Measurements from ENCODE around the gene NUBPL.
"Not testable (repeated sequence)": the region's sequence is repeated elsewhere in the genome, so short reads cannot be mapped to it uniquely, and the experiment has no call there.

The NUBPL gene

GRCh38 chr14:31678421-31679249 lies 117.4 kb downstream of the NUBPL start:
- no peak for DNase-seq

DNA sequence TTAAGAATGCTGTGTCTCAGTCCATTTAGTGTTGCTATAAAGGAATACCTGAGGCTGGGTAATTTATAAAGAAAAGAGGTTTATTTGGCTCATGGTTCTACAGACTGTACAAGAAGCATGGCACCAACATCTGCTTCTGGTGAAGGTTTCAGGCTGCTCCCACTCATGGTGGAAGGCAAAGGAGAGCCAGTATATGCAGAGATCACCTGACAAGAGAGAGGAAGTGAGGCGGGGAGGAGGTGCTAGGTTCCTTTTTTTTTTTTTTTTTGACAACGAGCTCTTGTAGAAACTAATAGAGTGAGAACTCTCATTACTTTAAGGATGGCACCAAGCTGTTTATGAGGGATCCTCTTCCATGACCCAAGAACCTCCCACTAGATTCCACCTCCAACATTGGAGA lies 121.6 kb downstream of the NUBPL start:
- no peak for DNase-seq

GRCh38 chr14:31687726-31688125 lies 126.5 kb downstream of the NUBPL start:
- DNase-seq, result no peak

GRCh38 chr14:31690056-31690455 lies 128.9 kb downstream of the NUBPL start:
- DNase-seq, result no peak

GRCh38 chr14:31692376-31692781 lies 131.2 kb downstream of the NUBPL start:
- peak; percentile 34 for DNase-seq

DNA sequence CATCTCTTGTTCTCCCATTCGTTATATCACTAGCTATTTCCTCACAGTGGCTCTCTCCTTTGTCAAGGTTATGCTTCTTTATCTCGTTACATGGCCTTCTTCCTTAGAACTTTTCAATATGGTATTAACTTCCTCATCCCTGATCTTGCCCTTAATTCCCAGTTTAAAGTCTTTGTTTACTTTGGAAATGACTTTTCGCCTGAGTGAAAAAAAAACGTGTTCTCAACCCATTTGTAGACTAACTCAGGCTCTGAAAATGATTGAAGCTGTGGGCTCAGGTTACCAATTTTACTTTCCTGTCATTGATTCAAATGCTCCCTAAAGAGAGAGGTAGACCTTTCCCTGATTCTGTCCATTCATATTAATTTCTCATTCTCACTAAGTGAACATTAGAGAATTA lies 135.2 kb downstream of the NUBPL start:
- no peak for DNase-seq

DNA sequence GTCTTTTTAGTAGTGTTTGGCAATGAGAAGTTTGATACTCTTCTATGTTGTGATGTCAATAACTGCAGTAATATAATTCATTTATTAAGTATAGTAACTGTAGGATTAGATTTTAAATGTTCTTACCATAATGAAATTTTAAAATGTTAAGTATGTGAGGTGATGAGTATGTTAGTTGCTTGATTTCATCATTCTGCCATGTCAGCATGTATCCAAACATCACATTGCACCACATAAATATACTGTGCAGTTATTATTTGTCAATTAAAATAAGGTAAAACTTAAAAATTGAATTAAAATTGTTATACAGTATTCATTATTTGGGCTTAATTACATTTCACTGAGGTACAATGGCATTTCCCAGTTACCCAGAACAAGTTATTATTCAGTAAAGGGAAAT lies 138.6 kb downstream of the NUBPL start:
- DNase-seq, result no peak

- DNase-seq, result no peak
Observed at GRCh38 chr14:31700282-31701074, 139.3 kb downstream of the NUBPL start.

- DNase-seq, result no peak
Observed at GRCh38 chr14:31702130-31702529, 140.9 kb downstream of the NUBPL start.

- no peak for DNase-seq
Observed at GRCh38 chr14:31703056-31703455, 141.9 kb downstream of the NUBPL start.

- DNase-seq, result no peak
Observed at GRCh38 chr14:31705731-31706130, 144.5 kb downstream of the NUBPL start.

DNA sequence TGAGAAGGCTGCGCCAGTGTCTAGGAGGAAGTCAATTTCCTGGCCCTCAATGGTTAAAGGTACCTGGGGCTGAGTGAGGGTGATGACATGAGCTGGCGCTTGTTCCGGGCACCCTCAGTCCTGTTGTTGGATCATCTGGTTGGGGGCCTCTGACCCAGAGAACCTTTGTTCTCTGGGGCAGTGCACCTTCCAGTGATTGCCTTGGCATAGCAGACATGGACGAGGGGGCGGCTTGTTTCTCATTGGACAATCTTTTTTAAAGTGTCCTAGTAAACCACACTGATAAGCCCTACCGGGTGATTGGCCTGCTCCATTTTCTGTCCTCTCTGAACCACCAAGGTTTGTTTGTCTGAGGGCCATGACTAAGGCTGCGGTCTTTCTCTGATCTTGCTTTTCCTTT lies 147.5 kb downstream of the NUBPL start:
- DNase-seq, result not testable (repeated sequence)

DNA sequence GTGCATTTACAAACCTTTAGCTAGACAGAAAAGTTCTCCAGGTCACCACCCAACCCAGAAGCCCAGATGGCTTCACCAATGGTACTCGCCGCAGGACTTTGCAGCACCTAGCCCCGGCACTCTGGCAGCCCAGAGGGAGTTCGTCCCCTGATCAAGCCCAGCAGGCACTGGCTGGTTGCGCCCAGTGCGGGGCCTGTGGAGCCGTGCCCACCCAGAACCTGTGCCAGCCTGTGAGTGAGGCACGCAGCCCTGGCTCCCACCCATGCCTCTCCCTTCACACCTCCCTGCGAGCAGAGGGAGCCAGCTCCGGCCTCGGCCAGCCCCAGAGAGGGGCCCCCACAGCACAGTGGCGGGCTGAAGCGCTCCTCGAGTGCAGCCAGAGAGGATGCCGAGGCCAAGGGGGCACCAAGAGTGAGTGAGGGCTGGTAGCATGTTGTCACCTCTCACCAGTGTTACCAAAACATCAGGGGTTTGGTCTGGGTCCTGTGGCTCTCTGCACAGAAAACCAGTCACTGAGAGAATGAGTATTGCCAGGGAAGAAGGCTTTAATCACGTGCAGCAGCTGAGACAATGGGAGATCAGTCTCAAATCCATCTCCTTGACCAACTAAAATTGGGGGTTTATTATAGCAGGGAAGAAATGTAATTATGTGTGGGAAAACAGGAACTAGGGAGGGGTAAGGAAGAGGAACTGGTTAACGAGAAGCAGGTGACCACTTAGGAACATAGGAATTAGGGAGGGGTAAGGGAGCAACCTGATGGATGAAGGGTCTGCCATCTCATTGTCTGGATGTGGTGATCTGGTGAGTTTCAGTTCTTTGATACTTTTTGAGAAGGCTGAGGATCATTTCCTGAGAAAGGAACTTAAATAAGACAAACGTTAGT lies 151.3 kb downstream of the NUBPL start:
- DNase-seq, result no peak

DNA sequence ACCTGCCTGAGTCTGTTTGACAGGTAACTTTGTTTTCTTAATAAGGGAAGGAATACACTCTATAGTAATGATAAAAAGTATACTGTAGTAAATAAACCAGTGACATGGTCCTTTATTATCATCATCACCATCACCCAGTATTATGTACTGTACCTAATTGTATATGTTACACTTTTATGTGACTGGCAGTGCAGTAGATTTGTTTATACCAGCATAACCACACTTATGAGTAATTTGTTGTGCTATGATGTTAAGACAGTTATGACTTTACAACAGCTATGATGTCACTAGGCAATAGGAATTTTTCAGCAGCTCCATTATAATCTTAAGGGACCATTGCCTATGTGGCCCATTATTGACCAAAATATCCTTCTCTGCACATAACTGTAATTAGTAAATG lies 155.0 kb downstream of the NUBPL start:
- DNase-seq, result no peak

GRCh38 chr14:31717294-31718085 lies 156.3 kb downstream of the NUBPL start:
- DNase-seq, result no peak

- no peak for DNase-seq
Observed at GRCh38 chr14:31718585-31718984, 157.4 kb downstream of the NUBPL start.

DNA sequence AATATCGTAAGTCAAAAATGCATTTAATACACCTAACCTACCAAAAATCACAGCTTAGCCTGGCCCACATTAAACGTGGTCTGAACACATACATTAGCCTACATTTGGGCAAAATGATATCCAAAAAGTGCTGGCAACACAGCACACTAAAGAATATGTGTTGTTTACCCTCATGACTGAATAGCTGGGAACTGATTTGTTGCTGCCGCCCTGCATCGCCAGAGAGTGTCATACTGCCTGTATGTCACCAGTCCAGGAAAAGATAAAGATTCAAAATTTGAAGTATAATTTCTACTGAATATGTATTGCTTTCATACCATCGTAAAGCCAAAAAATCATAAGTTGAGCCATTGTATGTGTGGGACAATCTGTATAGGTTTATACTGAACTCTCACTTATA lies 157.8 kb downstream of the NUBPL start:
- no peak for DNase-seq

DNA sequence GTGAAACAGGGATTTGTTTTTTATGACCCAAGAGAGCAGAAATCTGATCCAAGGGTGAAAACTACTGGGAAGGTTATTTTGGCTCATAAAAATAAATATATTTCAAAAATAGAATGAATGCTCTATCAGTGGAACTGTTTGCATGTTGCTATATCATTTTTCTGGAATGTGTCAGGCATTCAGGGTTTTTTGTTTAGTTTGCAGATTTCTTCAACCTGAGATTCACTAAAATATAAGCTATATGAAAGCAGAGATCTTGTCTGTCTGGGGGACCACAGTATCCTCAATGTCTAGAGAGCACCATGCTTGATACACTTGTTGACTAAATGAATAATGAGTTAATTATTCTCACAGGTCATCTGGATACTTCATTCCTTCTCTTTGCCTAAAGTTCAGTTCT lies 165.1 kb downstream of the NUBPL start:
- DNase-seq, result no peak

- no peak for DNase-seq
Observed at GRCh38 chr14:31727797-31728196, 166.6 kb downstream of the NUBPL start.

DNA sequence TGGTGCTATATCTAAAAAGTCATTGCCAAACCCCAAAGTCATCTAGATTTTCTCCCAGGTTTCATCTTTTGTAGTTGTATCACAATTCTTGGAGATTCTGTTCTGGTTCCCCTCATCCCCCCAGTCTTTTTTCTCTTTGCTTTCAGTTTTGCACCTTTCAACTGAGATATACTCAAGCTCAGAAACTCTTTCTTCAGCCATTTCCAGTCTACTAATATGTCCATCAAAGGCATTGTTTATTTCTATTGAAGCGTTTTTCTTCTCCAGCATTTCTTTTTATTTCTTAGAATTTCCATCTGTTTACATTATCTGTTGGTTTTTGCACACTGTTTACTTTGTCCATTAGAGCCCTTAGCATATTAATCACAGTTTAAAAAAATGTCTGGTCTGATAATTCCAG lies 179.5 kb downstream of the NUBPL start:
- no peak for DNase-seq

GRCh38 chr14:31745741-31746140 lies 184.5 kb downstream of the NUBPL start:
- DNase-seq, result no peak

- DNase-seq, result no peak
Observed at GRCh38 chr14:31746326-31746725, 185.1 kb downstream of the NUBPL start.
